Loucy (cell line): ENCODE measurements around the gene EFTUD2.

ENCODE experiments used
- H2AFZ ChIP-seq: fragments of 200-600 bp; sonication (generic); 2 replicates; pipeline ENCODE4 v1.6.0; 2016; ENCODE audit warnings: antibody characterized with exemption, mild to moderate bottlenecking, low read length, moderate library complexity
- H3F3A ChIP-seq: fragments of 200-600 bp; 2 replicates; pipeline ENCODE4 v1.6.0; 2016; ENCODE audit warnings: antibody characterized with exemption, low read depth, mild to moderate bottlenecking
- H3K27me3 ChIP-seq: fragments of 200-600 bp; sonication (generic); 2 replicates; pipeline ENCODE4 v1.6.1; 2014; ENCODE audit warnings: low read length, mild to moderate bottlenecking; ENCODE audit not compliant: insufficient read depth, poor library complexity, severe bottlenecking
- H3K36me3 ChIP-seq: fragments of 200-600 bp; sonication (generic); 2 replicates; pipeline ENCODE4 v1.6.1; 2016; ENCODE audit warnings: low read length; ENCODE audit not compliant: insufficient read depth
- H3K4me1 ChIP-seq: fragments of 200-600 bp; sonication (generic); 2 replicates; pipeline ENCODE4 v1.5.1; 2014; ENCODE audit warnings: low read length, mild to moderate bottlenecking; ENCODE audit not compliant: insufficient read depth, poor library complexity, severe bottlenecking
- H3K4me2 ChIP-seq: fragments of 200-600 bp; sonication (generic); 2 replicates; pipeline ENCODE4 v1.6.0; 2014; ENCODE audit warnings: antibody characterized with exemption, low read length, low read depth, mild to moderate bottlenecking; ENCODE audit not compliant: poor library complexity, severe bottlenecking
- H3K4me3 ChIP-seq: fragments of 200-600 bp; sonication (generic); 2 replicates; pipeline ENCODE4 v1.5.1; 2014; ENCODE audit warnings: low read length, mild to moderate bottlenecking, mixed read lengths; ENCODE audit not compliant: poor library complexity, severe bottlenecking
- H3K79me2 ChIP-seq: fragments of 200-600 bp; sonication (generic); 2 replicates; pipeline ENCODE4 v1.6.1; 2014; ENCODE audit warnings: low read length; ENCODE audit not compliant: insufficient read depth
- H3K9ac ChIP-seq: fragments of 200-600 bp; sonication (generic); 2 replicates; pipeline ENCODE4 v1.6.0; 2014; ENCODE audit warnings: mild to moderate bottlenecking, low read depth, low read length, moderate library complexity; ENCODE audit not compliant: poor library complexity, severe bottlenecking
- H3K9me2 ChIP-seq: fragments of 200-600 bp; sonication (generic); replicated peaks from 2 replicates; pipeline ENCODE4 v1.6.1; 2016; ENCODE audit warnings: low read depth, low read length, mixed read lengths
- H3K9me3 ChIP-seq: fragments of 200-600 bp; sonication (generic); 2 replicates; pipeline ENCODE4 v1.6.1; 2014; ENCODE audit warnings: mild to moderate bottlenecking, antibody characterized with exemption, low read length, low read depth; ENCODE audit not compliant: insufficient read depth
- H4K20me1 ChIP-seq: fragments of 200-600 bp; sonication (generic); 2 replicates; pipeline ENCODE4 v1.6.0; 2014; ENCODE audit warnings: antibody characterized with exemption, low read length, mild to moderate bottlenecking; ENCODE audit not compliant: insufficient read depth, poor library complexity, severe bottlenecking
- CTCF ChIP-seq: fragments of 200-600 bp; sonication (generic); conservative IDR thresholded peaks from 2 replicates; pipeline ENCODE4 v1.5.1; 2014; ENCODE audit warnings: mild to moderate bottlenecking, antibody characterized with exemption, low read length
- EZH2phosphoT487 ChIP-seq: fragments of 200-600 bp; IDR thresholded peaks from 2 replicates; pipeline ENCODE4 v1.6.1; 2018; ENCODE audit warnings: antibody characterized with exemption, mild to moderate bottlenecking, moderate library complexity, borderline replicate concordance

Gene EFTUD2

GRCh38 chr17:44917456-44917855, 18.2 kb upstream of the EFTUD2 start:
- no peak overlapping the region for H2AFZ ChIP-seq
- H3F3A ChIP-seq, result no peaks in the 10 kb centered on the region
- no peak overlapping the region for H3K4me2 ChIP-seq
- no peaks in the 10 kb centered on the region for H4K20me1 ChIP-seq
- TF ChIP-seq CTCF, result no peak
- TF ChIP-seq EZH2phosphoT487, result no peak
- H3K9me2 ChIP-seq, result no peaks in the 10 kb centered on the region
- no peak overlapping the region for H3K9ac ChIP-seq
- H3K9me3 ChIP-seq, result no peaks in the 10 kb centered on the region
- H3K27me3 ChIP-seq, result no peaks in the 10 kb centered on the region
- peaks cover 11% of the 10 kb centered on the region for H3K4me1 ChIP-seq
- H3K4me3 ChIP-seq, result no peak overlapping the region
- H3K36me3 ChIP-seq, result no peaks in the 10 kb centered on the region
- no peaks in the 10 kb centered on the region for H3K79me2 ChIP-seq

GRCh38 chr17:44916781-44917241, 17.6 kb upstream of the EFTUD2 start:
- H3K4me2 ChIP-seq, result no peak overlapping the region
- TF ChIP-seq EZH2phosphoT487, result no peak
- TF ChIP-seq CTCF, result no peak; the same call in 1 of the 2 replicates
- H3K4me1 ChIP-seq, result peaks cover 11% of the 10 kb centered on the region
- H3F3A ChIP-seq, result no peaks in the 10 kb centered on the region
- H3K9me2 ChIP-seq, result no peaks in the 10 kb centered on the region
- no peak overlapping the region for H3K4me3 ChIP-seq
- no peaks in the 10 kb centered on the region for H3K36me3 ChIP-seq
- H4K20me1 ChIP-seq, result no peaks in the 10 kb centered on the region
- no peaks in the 10 kb centered on the region for H3K9me3 ChIP-seq
- no peak overlapping the region for H3K9ac ChIP-seq
- no peaks in the 10 kb centered on the region for H3K79me2 ChIP-seq
- no peaks in the 10 kb centered on the region for H3K27me3 ChIP-seq
- H2AFZ ChIP-seq, result no peak overlapping the region

GRCh38 chr17:44915862-44916780, 16.9 kb upstream of the EFTUD2 start:
- Histone ChIP-seq H3K4me1 (peaks cover 10% of the 10 kb centered on the region), H3K4me2 (no peak overlapping the region), H3K27me3 (no peaks in the 10 kb centered on the region), H3K36me3 (no peaks in the 10 kb centered on the region), H3K9me3 (no peaks in the 10 kb centered on the region), H3K9ac (no peak overlapping the region), H3K4me3 (no peak overlapping the region), H3F3A (no peaks in the 10 kb centered on the region), H4K20me1 (no peaks in the 10 kb centered on the region), H3K9me2 (no peaks in the 10 kb centered on the region), H2AFZ (no peak overlapping the region), H3K79me2 (no peaks in the 10 kb centered on the region)
- no peak for TF ChIP-seq EZH2phosphoT487
- no peak for TF ChIP-seq CTCF
